Measurements from ENCODE around the gene ASIC3. TPM values are rescaled to one million over a fixed set of nuclear protein-coding genes. Genes with fewer than 3 reads are reported as not detected.

ASIC3 gene
- total and polyA plus RNA-seq, 2 experiments from 2014 or later, result 2.1 to 4.5 TPM

- no peaks in the 10 kb centered on the region for H3K27me3 ChIP-seq
- TF ChIP-seq EZH2phosphoT487 (IDR thresholded peaks at IDR 0.05; ENCODE audit: low read depth, severe bottlenecking, unreplicated experiment), result no peak
- no peak for TF ChIP-seq EZH2 (IDR thresholded peaks at IDR 0.05; ENCODE audit: borderline replicate concordance)
- TF ChIP-seq, protein P1, sequence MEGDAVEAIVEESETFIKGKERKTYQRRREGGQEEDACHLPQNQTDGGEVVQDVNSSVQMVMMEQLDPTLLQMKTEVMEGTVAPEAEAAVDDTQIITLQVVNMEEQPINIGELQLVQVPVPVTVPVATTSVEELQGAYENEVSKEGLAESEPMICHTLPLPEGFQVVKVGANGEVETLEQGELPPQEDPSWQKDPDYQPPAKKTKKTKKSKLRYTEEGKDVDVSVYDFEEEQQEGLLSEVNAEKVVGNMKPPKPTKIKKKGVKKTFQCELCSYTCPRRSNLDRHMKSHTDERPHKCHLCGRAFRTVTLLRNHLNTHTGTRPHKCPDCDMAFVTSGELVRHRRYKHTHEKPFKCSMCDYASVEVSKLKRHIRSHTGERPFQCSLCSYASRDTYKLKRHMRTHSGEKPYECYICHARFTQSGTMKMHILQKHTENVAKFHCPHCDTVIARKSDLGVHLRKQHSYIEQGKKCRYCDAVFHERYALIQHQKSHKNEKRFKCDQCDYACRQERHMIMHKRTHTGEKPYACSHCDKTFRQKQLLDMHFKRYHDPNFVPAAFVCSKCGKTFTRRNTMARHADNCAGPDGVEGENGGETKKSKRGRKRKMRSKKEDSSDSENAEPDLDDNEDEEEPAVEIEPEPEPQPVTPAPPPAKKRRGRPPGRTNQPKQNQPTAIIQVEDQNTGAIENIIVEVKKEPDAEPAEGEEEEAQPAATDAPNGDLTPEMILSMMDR (IDR thresholded peaks at IDR 0.05; ENCODE audit: poor library complexity), result no peak
- WGBS (ENCODE audit: low lambda C conversion rate, missing lambda C conversion rate), result 96% methylated on average over 13 of the region's 13 CpGs
- no peaks in the 10 kb centered on the region for H3K9me2 ChIP-seq (replicated peaks; ENCODE audit: insufficient read depth)
- no peak for DNase-seq (ENCODE audit: low spot score)
- no peaks in the 10 kb centered on the region for H3K79me2 ChIP-seq
- no peaks in the 10 kb centered on the region for H3K36me3 ChIP-seq (replicated peaks; ENCODE audit: insufficient read depth, low read depth)
- no peak overlapping the region for H3K27ac ChIP-seq
- H2AFZ ChIP-seq, result no peak overlapping the region
- H4K20me1 ChIP-seq (ENCODE audit: insufficient read depth, poor library complexity, severe bottlenecking), result no peaks in the 10 kb centered on the region
- no peak overlapping the region for H3K4me3 ChIP-seq
- no peak overlapping the region for H3K4me2 ChIP-seq
- H3K4me1 ChIP-seq (ENCODE audit: insufficient read depth), result peaks cover 5% of the 10 kb centered on the region
- no peaks in the 10 kb centered on the region for H3K9me3 ChIP-seq (ENCODE audit: low read depth)
These were observed 47.3 kb upstream of the ASIC3 start for GRCh38 chr7:151000897-151001495.

DNA sequence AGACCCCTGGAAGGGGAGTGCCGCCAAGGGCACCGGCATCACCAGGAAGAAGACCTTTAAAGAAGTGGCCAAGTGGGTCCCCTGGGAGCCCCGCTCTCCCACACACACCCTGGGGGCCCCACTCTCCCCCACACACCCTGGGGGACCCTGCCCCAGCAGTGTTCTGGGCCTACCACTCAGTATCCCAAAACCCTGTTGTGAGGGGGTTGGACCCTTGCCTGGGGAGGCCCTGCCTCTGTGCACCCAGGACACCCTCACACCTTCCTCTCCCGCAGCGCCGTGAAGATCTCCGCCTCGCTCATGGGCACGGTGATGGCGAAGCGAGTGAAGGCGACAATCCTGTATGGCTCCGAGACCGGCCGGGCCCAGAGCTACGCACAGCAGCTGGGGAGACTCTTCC, 46.8 kb upstream of the ASIC3 start:
- no peaks in the 10 kb centered on the region for H3K9me3 ChIP-seq (ENCODE audit: low read depth)
- DNase-seq (ENCODE audit: low spot score), result no peak
- no peaks in the 10 kb centered on the region for H3K79me2 ChIP-seq
- TF ChIP-seq EZH2phosphoT487 (IDR thresholded peaks at IDR 0.05; ENCODE audit: low read depth, severe bottlenecking, unreplicated experiment), result no peak
- TF ChIP-seq EZH2 (IDR thresholded peaks at IDR 0.05; ENCODE audit: borderline replicate concordance), result no peak
- TF ChIP-seq, protein P1 (IDR thresholded peaks at IDR 0.05; ENCODE audit: poor library complexity), result no peak
- WGBS (ENCODE audit: low lambda C conversion rate, missing lambda C conversion rate), result 98% methylated on average over 16 of the region's 16 CpGs
- no peaks in the 10 kb centered on the region for H4K20me1 ChIP-seq (ENCODE audit: insufficient read depth, poor library complexity, severe bottlenecking)
- no peaks in the 10 kb centered on the region for H3K9me2 ChIP-seq (replicated peaks; ENCODE audit: insufficient read depth)
- H3K27me3 ChIP-seq, result no peaks in the 10 kb centered on the region
- no peak overlapping the region for H3K4me2 ChIP-seq
- no peaks in the 10 kb centered on the region for H3K36me3 ChIP-seq (replicated peaks; ENCODE audit: insufficient read depth, low read depth)
- no peak overlapping the region for H3K27ac ChIP-seq
- H2AFZ ChIP-seq, result no peak overlapping the region
- H3K4me1 ChIP-seq (ENCODE audit: insufficient read depth), result peaks cover 4% of the 10 kb centered on the region
- no peak overlapping the region for H3K4me3 ChIP-seq

DNA sequence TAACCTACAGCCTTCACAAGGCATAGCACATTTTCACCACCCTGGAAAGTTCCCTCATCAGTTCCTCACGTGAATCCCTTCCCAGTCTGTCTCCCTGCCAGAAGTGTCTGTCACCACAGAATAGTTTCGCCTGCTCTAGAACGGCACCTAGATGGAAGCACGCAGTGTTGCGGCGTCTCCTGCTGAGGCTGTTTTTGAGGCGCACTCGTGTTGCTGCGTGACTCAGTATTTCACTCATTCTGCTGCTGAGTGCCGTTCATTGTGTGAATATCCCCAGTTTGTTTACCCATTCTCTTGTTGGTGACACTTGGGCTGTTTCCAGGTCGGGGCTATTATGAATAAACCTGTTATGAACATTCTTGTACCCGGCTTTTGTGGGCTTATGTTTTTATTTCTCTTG, 44.8 kb upstream of the ASIC3 start:
- Histone ChIP-seq H3K4me2 (no peak overlapping the region), H3K27me3 (no peaks in the 10 kb centered on the region), H3K4me3 (no peak overlapping the region), H3K79me2 (no peaks in the 10 kb centered on the region), H3K36me3 (replicated peaks; ENCODE audit: insufficient read depth, low read depth) (no peaks in the 10 kb centered on the region), H4K20me1 (ENCODE audit: insufficient read depth, poor library complexity, severe bottlenecking) (no peaks in the 10 kb centered on the region), H2AFZ (no peak overlapping the region), H3K4me1 (ENCODE audit: insufficient read depth) (peaks cover 5% of the 10 kb centered on the region), H3K9me3 (ENCODE audit: low read depth) (no peaks in the 10 kb centered on the region), H3K9me2 (replicated peaks; ENCODE audit: insufficient read depth) (no peaks in the 10 kb centered on the region), H3K27ac (no peak overlapping the region)
- DNase-seq (ENCODE audit: low spot score), result no peak
- WGBS (ENCODE audit: low lambda C conversion rate, missing lambda C conversion rate), result 73% methylated on average over 12 of the region's 12 CpGs
- no peak for TF ChIP-seq EZH2phosphoT487 (IDR thresholded peaks at IDR 0.05; ENCODE audit: low read depth, severe bottlenecking, unreplicated experiment)
- TF ChIP-seq, protein P1 (IDR thresholded peaks at IDR 0.05; ENCODE audit: poor library complexity), result no peak
- TF ChIP-seq EZH2 (IDR thresholded peaks at IDR 0.05; ENCODE audit: borderline replicate concordance), result no peak
